ENCODE measurements around the gene KIF2C.
"Not testable (repeated sequence)": the region's sequence is repeated elsewhere in the genome, so short reads cannot be mapped to it uniquely, and the experiment has no call there.

KIF2C gene

GRCh38 chr1:44739307-44740178, at the start of gene KIF2C:
TSS of gene KIF2C (plus strand) at chr1:44739837. CDS start at chr1:44739933, 96 bp downstream.
- peak; percentile 81 to 96 (median 92) for DNase-seq

- DNase-seq, result no peak
Measured at GRCh38 chr1:44693159-44693558, 46.5 kb upstream of the KIF2C start.

- no peak for DNase-seq
Measured at GRCh38 chr1:44693900-44694299, 45.7 kb upstream of the KIF2C start.

- no peak for DNase-seq
Measured at GRCh38 chr1:44694863-44695478, 44.7 kb upstream of the KIF2C start.

GRCh38 chr1:44695671-44696070, 44.0 kb upstream of the KIF2C start:
- no peak for DNase-seq

GRCh38 chr1:44696101-44696500, 43.5 kb upstream of the KIF2C start:
- no peak for DNase-seq

GRCh38 chr1:44696789-44697345, 42.8 kb upstream of the KIF2C start:
- peak in 2 of 4 experiments; percentile 22 to 50 for DNase-seq

GRCh38 chr1:44698138-44698537, 41.5 kb upstream of the KIF2C start:
- no peak for DNase-seq

GRCh38 chr1:44699375-44699774, 40.3 kb upstream of the KIF2C start:
- DNase-seq, result not testable (repeated sequence)

- no peak for DNase-seq
Measured at GRCh38 chr1:44700573-44700972, 39.1 kb upstream of the KIF2C start.

GRCh38 chr1:44701141-44701573, 38.5 kb upstream of the KIF2C start:
- DNase-seq, result no peak

GRCh38 chr1:44705470-44705869, 34.2 kb upstream of the KIF2C start:
- DNase-seq, result no peak

- DNase-seq, result no peak
Measured at GRCh38 chr1:44705938-44706337, 33.7 kb upstream of the KIF2C start.

- no peak for DNase-seq
Measured at GRCh38 chr1:44707112-44707881, 32.3 kb upstream of the KIF2C start.

- no peak for DNase-seq
Measured at GRCh38 chr1:44707959-44708831, 31.4 kb upstream of the KIF2C start.

- no peak for DNase-seq
Measured at GRCh38 chr1:44713321-44713781, 26.3 kb upstream of the KIF2C start.

- DNase-seq, result no peak
Measured at GRCh38 chr1:44714532-44714931, 25.1 kb upstream of the KIF2C start.

- peak in 2 of 4 experiments; percentile 19 to 39 for DNase-seq
Measured at GRCh38 chr1:44714944-44715571, 24.6 kb upstream of the KIF2C start.

GRCh38 chr1:44717156-44717555, 22.5 kb upstream of the KIF2C start:
- no peak for DNase-seq

- no peak for DNase-seq
Measured at GRCh38 chr1:44717653-44718052, 22.0 kb upstream of the KIF2C start.

GRCh38 chr1:44718091-44718490, 21.5 kb upstream of the KIF2C start:
- no peak for DNase-seq

Measured in activated naive CD4-positive, alpha-beta T cell (primary cell).